Type B pancreatic cell (in vitro differentiated cells): Measurements from ENCODE around the gene SYT5. TPM values are rescaled to one million over a fixed set of nuclear protein-coding genes. Genes with fewer than 3 reads are reported as not detected.
A peak's percentile ranks its signal among the peaks of the same experiment; 100 is the strongest.

ENCODE experiments used
- DNase-seq: peaks from one replicate; pipeline ENCODE4 v3.0.0; 2021; ENCODE audit warnings: mixed read lengths; ENCODE audit not compliant: unreplicated experiment; ENCODE audit errors: extremely low spot score
- H3K27ac Mint-ChIP-seq: 2 replicates; pipeline ENCODE4 v1.8.0; 2021; ENCODE audit warnings: mild to moderate bottlenecking, mixed read lengths
- H3K27me3 Mint-ChIP-seq: 2 replicates; pipeline ENCODE4 v1.8.0; 2021; ENCODE audit warnings: mixed read lengths
- H3K36me3 Mint-ChIP-seq: 2 replicates; pipeline ENCODE4 v1.8.0; 2021; ENCODE audit warnings: mixed read lengths
- H3K4me1 Mint-ChIP-seq: one replicate; pipeline ENCODE4 v1.8.0; 2021; ENCODE audit warnings: mixed read lengths; ENCODE audit not compliant: unreplicated experiment
- H3K4me3 Mint-ChIP-seq: 2 replicates; pipeline ENCODE4 v1.8.0; 2021; ENCODE audit warnings: mild to moderate bottlenecking, mixed read lengths
- H3K9me3 Mint-ChIP-seq: 2 replicates; pipeline ENCODE4 v1.8.0; 2021; ENCODE audit warnings: mixed read lengths
- CTCF ChIP-seq: fragments of 200-600 bp; sonication (generic); conservative IDR thresholded peaks from 2 replicates; pipeline ENCODE4 v1.5.0; 2021; ENCODE audit warnings: antibody characterized with exemption, mild to moderate bottlenecking
- total RNA-seq: library from RNA; stranded (reverse); gene quantifications from 2 replicates; pipeline ENCODE4 v1.2.1, GENCODE V29; 2021; ENCODE audit warnings: low replicate concordance

SYT5 gene
- total RNA-seq, 1 donor from 2014 or later, result 5.0 TPM

DNA sequence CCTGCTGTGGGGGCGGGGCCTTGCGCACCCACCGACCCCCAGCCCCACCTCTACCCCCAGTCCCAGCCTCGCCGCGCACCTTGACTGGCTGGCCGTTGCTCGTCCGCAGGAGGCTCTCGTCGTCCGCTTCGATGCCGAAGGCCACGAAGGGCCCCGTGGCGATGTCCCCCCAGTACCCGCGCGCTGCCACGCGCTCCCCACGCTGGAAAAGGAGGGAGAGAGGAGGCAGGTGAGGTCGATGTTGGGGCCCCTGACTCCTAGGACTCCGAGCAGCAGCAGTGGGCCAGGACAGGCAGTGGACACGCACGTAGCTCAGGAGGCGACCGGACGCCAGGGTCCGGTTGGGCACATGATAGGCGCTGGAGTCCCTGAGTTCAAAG lies 19.1 kb downstream of the SYT5 start:
- TF ChIP-seq CTCF, result no peak
- DNase-seq, result no peak
- Mint-ChIP-seq H3K9me3 (no peaks in the 10 kb centered on the region), H3K4me1 (peaks cover 5% of the 10 kb centered on the region), H3K4me3 (no peak overlapping the region), H3K36me3 (no peaks in the 10 kb centered on the region), H3K27me3 (peaks cover 51% of the 10 kb centered on the region), H3K27ac (no peak overlapping the region)

DNA sequence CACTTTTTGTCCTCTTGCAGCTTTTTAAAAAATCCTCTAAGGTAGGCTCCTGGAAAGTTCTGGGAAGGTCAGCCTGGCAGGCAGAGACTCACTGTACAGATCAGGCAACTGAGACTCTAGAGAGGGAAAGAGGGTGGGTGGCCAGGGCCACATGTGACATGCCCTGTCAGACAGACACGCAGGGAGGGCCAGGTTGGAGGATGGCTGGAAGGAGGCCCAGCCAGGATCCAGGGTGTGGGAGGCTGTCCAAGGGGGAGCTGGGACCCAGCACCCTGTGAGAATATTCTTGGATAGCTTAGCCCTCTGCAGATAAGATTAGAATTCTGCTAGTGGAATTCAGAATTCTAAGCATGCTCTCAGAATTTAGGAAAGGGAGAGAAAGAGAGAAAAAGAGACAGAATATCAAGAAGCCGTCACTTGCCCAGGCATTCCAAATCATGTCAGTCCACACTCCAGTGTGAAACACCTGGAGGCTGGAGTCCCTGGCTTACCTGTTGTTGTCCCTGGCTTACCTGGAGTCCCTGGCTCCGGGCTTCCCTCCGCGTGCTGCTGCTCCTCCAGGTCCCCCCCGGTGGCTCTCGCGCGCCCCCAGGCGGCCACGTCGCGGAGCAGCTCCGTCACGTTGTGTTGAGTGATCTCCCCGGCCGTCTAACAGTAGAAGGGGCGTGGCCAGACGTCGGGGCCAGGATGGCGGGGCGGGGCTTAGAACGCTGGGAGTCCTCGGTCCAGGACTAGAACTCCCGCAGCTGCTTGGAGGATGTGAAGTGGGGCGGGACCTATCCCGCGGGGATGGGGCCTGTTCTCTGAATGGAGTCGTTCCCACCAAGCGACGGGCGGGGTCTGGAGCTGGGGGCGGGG lies 19.7 kb downstream of the SYT5 start:
- Mint-ChIP-seq H3K9me3 (no peaks in the 10 kb centered on the region), H3K27ac (no peak overlapping the region), H3K36me3 (no peaks in the 10 kb centered on the region), H3K4me3 (peak overlapping the region; percentile 60), H3K4me1 (peaks cover 5% of the 10 kb centered on the region), H3K27me3 (peaks cover 46% of the 10 kb centered on the region)
- TF ChIP-seq CTCF, result peak; percentile 95
- peak; percentile 93 for DNase-seq

DNA sequence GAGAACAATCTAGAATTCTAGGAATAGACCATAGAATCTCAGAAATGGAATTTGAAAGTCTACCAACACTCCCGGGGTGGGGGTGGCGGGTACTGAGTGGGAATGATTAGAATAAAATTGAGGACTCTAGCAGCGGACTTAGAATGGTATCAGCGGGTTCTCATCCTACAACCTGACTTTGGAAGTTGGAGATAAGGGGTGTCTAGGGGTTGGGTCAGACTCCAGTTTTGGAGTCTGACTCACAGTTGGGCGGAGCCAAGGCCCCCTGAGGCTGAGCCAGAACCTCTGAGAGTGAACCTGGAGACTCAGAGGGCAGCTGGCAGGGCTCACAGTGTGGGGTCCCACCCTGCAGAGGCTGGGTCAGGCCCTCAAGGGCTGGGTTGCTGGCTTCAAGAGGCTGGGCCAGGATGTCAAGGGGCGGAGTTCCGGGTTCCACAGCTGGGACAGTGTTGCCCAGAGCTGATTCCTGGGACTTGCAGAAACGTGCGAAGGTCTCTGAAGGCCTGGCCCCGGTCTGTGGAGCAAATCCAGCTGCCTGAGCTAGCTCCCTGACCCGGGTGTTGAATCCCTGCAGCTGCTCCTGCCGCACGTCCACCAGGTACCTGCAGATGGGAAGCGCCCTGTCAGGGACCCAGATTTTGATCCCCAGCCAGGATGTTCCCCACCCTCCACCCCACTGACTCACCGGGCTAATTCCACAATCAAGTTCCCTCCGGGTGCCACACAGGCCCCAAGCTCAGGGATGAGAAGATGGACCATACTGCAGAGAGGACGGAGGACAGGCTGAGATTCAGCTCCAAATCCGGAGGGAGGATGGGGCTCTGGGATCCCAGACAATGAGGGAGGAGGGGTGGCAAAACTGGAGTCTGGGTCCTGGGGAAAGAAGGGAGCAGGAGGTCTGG lies 21.0 kb downstream of the SYT5 start:
- Mint-ChIP-seq H3K27ac (no peak overlapping the region), H3K4me3 (no peak overlapping the region), H3K9me3 (no peaks in the 10 kb centered on the region), H3K4me1 (peaks cover 5% of the 10 kb centered on the region), H3K36me3 (no peaks in the 10 kb centered on the region), H3K27me3 (peaks cover 53% of the 10 kb centered on the region)
- no peak for DNase-seq
- TF ChIP-seq CTCF, result no peak

GRCh38 chr19:55158423-55158822 lies 21.7 kb downstream of the SYT5 start:
- H3K4me3 Mint-ChIP-seq, result no peak overlapping the region
- H3K4me1 Mint-ChIP-seq, result peaks cover 5% of the 10 kb centered on the region
- H3K27me3 Mint-ChIP-seq, result peaks cover 48% of the 10 kb centered on the region
- H3K36me3 Mint-ChIP-seq, result no peaks in the 10 kb centered on the region
- H3K9me3 Mint-ChIP-seq, result no peaks in the 10 kb centered on the region
- DNase-seq, result no peak
- TF ChIP-seq CTCF, result no peak
- H3K27ac Mint-ChIP-seq, result no peak overlapping the region

- H3K4me1 Mint-ChIP-seq, result peaks cover 5% of the 10 kb centered on the region
- no peak for TF ChIP-seq CTCF
- no peaks in the 10 kb centered on the region for H3K9me3 Mint-ChIP-seq
- DNase-seq, result no peak
- no peaks in the 10 kb centered on the region for H3K36me3 Mint-ChIP-seq
- H3K4me3 Mint-ChIP-seq, result peak within 1 kb of the TSS; percentile 82
- H3K27me3 Mint-ChIP-seq, result peaks cover 44% of the 10 kb centered on the region
- no peak within 1 kb of the TSS for H3K27ac Mint-ChIP-seq
Observed at GRCh38 chr19:55157064-55157908, 22.8 kb downstream of the SYT5 start, which contains the start of gene TNNI3. Gene TNNI3, minus strand, starts transcription at chr19:55157732. Its CDS starts 143 bp downstream, at chr19:55157589.
